OCI-LY1 (cell line): Measurements from ENCODE around the gene CCL27.
A peak's percentile ranks its signal among the peaks of the same experiment; 100 is the strongest.

ENCODE experiments used
- H2AFZ ChIP-seq: fragments of 200-600 bp; sonication (generic), shearing (Covaris generic); 2 replicates; pipeline ENCODE4 v1.6.0; 2014; ENCODE audit warnings: antibody characterized with exemption, mild to moderate bottlenecking, low read length
- H3F3A ChIP-seq: fragments of 200-600 bp; sonication (generic), shearing (Covaris generic); 2 replicates; pipeline ENCODE4 v1.6.0; 2014; ENCODE audit warnings: mild to moderate bottlenecking, antibody characterized with exemption, low read length, moderate library complexity; ENCODE audit not compliant: insufficient read depth
- H3K27ac ChIP-seq: fragments of 200-600 bp; sonication (generic); 2 replicates; pipeline ENCODE4 v1.5.1; 2014; ENCODE audit warnings: low read length, mixed run types, mild to moderate bottlenecking, low read depth; ENCODE audit not compliant: poor library complexity, severe bottlenecking
- H3K27me3 ChIP-seq: fragments of 200-600 bp; sonication (generic); 2 replicates; pipeline ENCODE4 v1.6.0; 2014; ENCODE audit warnings: antibody characterized with exemption, mild to moderate bottlenecking, low read length, moderate library complexity; ENCODE audit not compliant: insufficient read depth
- H3K36me3 ChIP-seq: fragments of 200-600 bp; sonication (generic); 2 replicates; pipeline ENCODE4 v1.6.1; 2014; ENCODE audit warnings: mild to moderate bottlenecking, antibody characterized with exemption, low read length, moderate library complexity, mixed read lengths; ENCODE audit not compliant: insufficient read depth
- H3K4me1 ChIP-seq: fragments of 200-600 bp; sonication (generic); 2 replicates; pipeline ENCODE4 v1.5.1; 2014; ENCODE audit warnings: mild to moderate bottlenecking, low read length, moderate library complexity; ENCODE audit not compliant: insufficient read depth, severe bottlenecking
- H3K4me2 ChIP-seq: fragments of 200-600 bp; sonication (generic), shearing (Covaris generic); 2 replicates; pipeline ENCODE4 v1.6.1; 2014; ENCODE audit warnings: low read length
- H3K4me3 ChIP-seq: fragments of 200-600 bp; sonication (generic); 2 replicates; pipeline ENCODE4 v1.5.1; 2014; ENCODE audit warnings: low read length, low read depth, mild to moderate bottlenecking, mixed read lengths; ENCODE audit not compliant: poor library complexity, severe bottlenecking
- H3K79me2 ChIP-seq: fragments of 200-600 bp; shearing (Covaris generic); 2 replicates; pipeline ENCODE4 v1.6.1; 2016; ENCODE audit warnings: mixed run types, low read length, mixed read lengths; ENCODE audit not compliant: insufficient read depth
- H3K9ac ChIP-seq: fragments of 200-600 bp; sonication (generic), shearing (Covaris generic); 2 replicates; pipeline ENCODE4 v1.6.1; 2014; ENCODE audit warnings: mild to moderate bottlenecking, low read length, mixed read lengths
- H3K9me2 ChIP-seq: fragments of 200-600 bp; sonication (generic), shearing (Covaris generic); 2 replicates; pipeline ENCODE4 v1.6.1; 2014; ENCODE audit warnings: low read depth, mild to moderate bottlenecking, low read length, mixed read lengths
- H3K9me3 ChIP-seq: fragments of 200-600 bp; shearing (Covaris generic); 2 replicates; pipeline ENCODE4 v1.6.1; 2014; ENCODE audit warnings: low read length, mixed read lengths
- H4K20me1 ChIP-seq: fragments of 200-600 bp; sonication (generic), shearing (Covaris generic); 2 replicates; pipeline ENCODE4 v1.6.0; 2016; ENCODE audit warnings: mild to moderate bottlenecking, low read length; ENCODE audit not compliant: insufficient read depth
- EZH2 ChIP-seq: fragments of 200-600 bp; sonication (generic), shearing (Covaris generic); IDR thresholded peaks from 2 replicates; pipeline ENCODE4 v1.8.0; 2017; ENCODE audit warnings: borderline replicate concordance, mixed run types, mild to moderate bottlenecking, antibody characterized with exemption, low read length, moderate library complexity, mixed read lengths
- TF ChIP-seq, protein P1 (sequence below): fragments of 200-600 bp; sonication (generic), shearing (Covaris generic); IDR thresholded peaks from 2 replicates; pipeline ENCODE4 v1.5.1; 2017; ENCODE audit warnings: mild to moderate bottlenecking, antibody characterized with exemption, low read length, moderate library complexity, mixed read lengths

CCL27 gene

GRCh38 chr9:34654323-34655051 lies 8.0 kb downstream of the CCL27 start:
- Histone ChIP-seq H4K20me1 (no peaks in the 10 kb centered on the region), H3K9me3 (no peaks in the 10 kb centered on the region), H3F3A (no peaks in the 10 kb centered on the region), H3K4me2 (no peak overlapping the region), H3K27ac (no peak overlapping the region), H3K9me2 (no peaks in the 10 kb centered on the region), H2AFZ (no peak overlapping the region), H3K4me3 (no peak overlapping the region), H3K4me1 (peaks cover 11% of the 10 kb centered on the region), H3K36me3 (peaks cover 18% of the 10 kb centered on the region; the same call in 1 of the 2 replicates), H3K27me3 (no peaks in the 10 kb centered on the region; the same call in 1 of the 2 replicates), H3K79me2 (no peaks in the 10 kb centered on the region), H3K9ac (no peak overlapping the region)
- TF ChIP-seq, protein P1, sequence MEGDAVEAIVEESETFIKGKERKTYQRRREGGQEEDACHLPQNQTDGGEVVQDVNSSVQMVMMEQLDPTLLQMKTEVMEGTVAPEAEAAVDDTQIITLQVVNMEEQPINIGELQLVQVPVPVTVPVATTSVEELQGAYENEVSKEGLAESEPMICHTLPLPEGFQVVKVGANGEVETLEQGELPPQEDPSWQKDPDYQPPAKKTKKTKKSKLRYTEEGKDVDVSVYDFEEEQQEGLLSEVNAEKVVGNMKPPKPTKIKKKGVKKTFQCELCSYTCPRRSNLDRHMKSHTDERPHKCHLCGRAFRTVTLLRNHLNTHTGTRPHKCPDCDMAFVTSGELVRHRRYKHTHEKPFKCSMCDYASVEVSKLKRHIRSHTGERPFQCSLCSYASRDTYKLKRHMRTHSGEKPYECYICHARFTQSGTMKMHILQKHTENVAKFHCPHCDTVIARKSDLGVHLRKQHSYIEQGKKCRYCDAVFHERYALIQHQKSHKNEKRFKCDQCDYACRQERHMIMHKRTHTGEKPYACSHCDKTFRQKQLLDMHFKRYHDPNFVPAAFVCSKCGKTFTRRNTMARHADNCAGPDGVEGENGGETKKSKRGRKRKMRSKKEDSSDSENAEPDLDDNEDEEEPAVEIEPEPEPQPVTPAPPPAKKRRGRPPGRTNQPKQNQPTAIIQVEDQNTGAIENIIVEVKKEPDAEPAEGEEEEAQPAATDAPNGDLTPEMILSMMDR, result no peak
- TF ChIP-seq EZH2, result no peak

GRCh38 chr9:34653151-34654072 lies 9.0 kb downstream of the CCL27 start:
- H3K4me2 ChIP-seq, result no peak overlapping the region
- H3K4me1 ChIP-seq, result peaks cover 11% of the 10 kb centered on the region
- TF ChIP-seq EZH2, result no peak
- TF ChIP-seq, protein P1, result no peak
- H3K4me3 ChIP-seq, result no peak overlapping the region
- H4K20me1 ChIP-seq, result no peaks in the 10 kb centered on the region
- H3K79me2 ChIP-seq, result no peaks in the 10 kb centered on the region
- no peak overlapping the region for H3K9ac ChIP-seq
- H3K9me2 ChIP-seq, result no peaks in the 10 kb centered on the region
- H3K9me3 ChIP-seq, result no peaks in the 10 kb centered on the region
- H3F3A ChIP-seq, result no peaks in the 10 kb centered on the region
- H3K27ac ChIP-seq, result no peak overlapping the region
- H2AFZ ChIP-seq, result no peak overlapping the region
- peaks cover 29% of the 10 kb centered on the region for H3K36me3 ChIP-seq
- H3K27me3 ChIP-seq, result no peaks in the 10 kb centered on the region; the same call in 1 of the 2 replicates

- Histone ChIP-seq H3K9me2 (no peaks in the 10 kb centered on the region), H3K27me3 (no peaks in the 10 kb centered on the region; the same call in 1 of the 2 replicates), H3K27ac (no peak overlapping the region), H4K20me1 (no peaks in the 10 kb centered on the region), H3K9me3 (no peaks in the 10 kb centered on the region), H3K4me1 (peaks cover 18% of the 10 kb centered on the region), H3F3A (no peaks in the 10 kb centered on the region), H3K4me3 (no peak overlapping the region), H3K79me2 (no peaks in the 10 kb centered on the region), H3K4me2 (peak overlapping the region; percentile 46; the same call in 1 of the 2 replicates), H2AFZ (no peak overlapping the region), H3K36me3 (peaks cover 35% of the 10 kb centered on the region), H3K9ac (no peak overlapping the region; the same call in 1 of the 2 replicates)
- TF ChIP-seq EZH2, result no peak
- TF ChIP-seq, protein P1, result no peak
Observed at GRCh38 chr9:34652602-34653000, 9.9 kb downstream of the CCL27 start.
